GM23338 (cell line): ENCODE data around the gene ANKRD23. TPM values are rescaled to one million over a fixed set of nuclear protein-coding genes. Genes with fewer than 3 reads are reported as not detected.

Source experiments
- ATAC-seq: fragments of 200-7000 bp; cut with Tn5 transposase; 3 replicates; pipeline ENCODE4 v1.9.1; 2020
- DNase-seq: peaks from one replicate; pipeline ENCODE4 v3.0.0-alpha.2; 2015; ENCODE audit warnings: low spot score
- H2AFZ ChIP-seq: fragments of 200-600 bp; sonication (generic); 2 replicates; pipeline ENCODE4 v1.8.0; 2016; ENCODE audit warnings: antibody characterized with exemption, mild to moderate bottlenecking, moderate library complexity
- H3F3A ChIP-seq: fragments of 200-600 bp; sonication (generic); replicated peaks from 2 replicates; pipeline ENCODE4 v1.8.0; 2017; ENCODE audit warnings: antibody characterized with exemption, mixed run types, low read depth
- H3K27ac ChIP-seq: fragments of 200-600 bp; sonication (generic); 2 replicates; pipeline ENCODE4 v1.6.1; 2016; ENCODE audit warnings: low read depth
- H3K27me3 ChIP-seq: fragments of 200-600 bp; sonication (generic); 2 replicates; pipeline ENCODE4 v1.8.0; 2016; ENCODE audit warnings: mild to moderate bottlenecking, mixed run types, moderate library complexity; ENCODE audit not compliant: insufficient read depth
- H3K36me3 ChIP-seq: fragments of 200-600 bp; sonication (generic); 2 replicates; pipeline ENCODE4 v1.8.0; 2016; ENCODE audit warnings: mild to moderate bottlenecking; ENCODE audit not compliant: insufficient read depth
- H3K4me1 ChIP-seq: fragments of 200-600 bp; sonication (generic); 2 replicates; pipeline ENCODE4 v1.8.0; 2016; ENCODE audit warnings: mild to moderate bottlenecking, moderate library complexity; ENCODE audit not compliant: insufficient read depth
- H3K4me2 ChIP-seq: fragments of 200-600 bp; sonication (generic); 2 replicates; pipeline ENCODE4 v1.7.1; 2017; ENCODE audit warnings: mixed run types
- H3K4me3 ChIP-seq: fragments of 200-600 bp; sonication (generic); 2 replicates; pipeline ENCODE4 v1.6.1; 2016; ENCODE audit warnings: mixed run types
- H3K79me2 ChIP-seq: fragments of 200-600 bp; sonication (generic); replicated peaks from 2 replicates; pipeline ENCODE4 v1.8.0; 2017; ENCODE audit warnings: mild to moderate bottlenecking; ENCODE audit not compliant: insufficient read depth
- H3K9me2 ChIP-seq: fragments of 200-600 bp; sonication (generic); 2 replicates; pipeline ENCODE4 v1.8.0; 2017; ENCODE audit not compliant: insufficient read depth
- H4K20me1 ChIP-seq: fragments of 200-600 bp; sonication (generic); replicated peaks from 2 replicates; pipeline ENCODE4 v1.8.0; 2017; ENCODE audit warnings: mild to moderate bottlenecking; ENCODE audit not compliant: insufficient read depth
- H3K27ac Mint-ChIP-seq: 2 replicates; pipeline ENCODE4 v1.8.0; 2020; ENCODE audit warnings: inconsistent platforms, mild to moderate bottlenecking, moderate library complexity, mixed read lengths
- H3K27me3 Mint-ChIP-seq: 3 replicates; pipeline ENCODE4 v1.8.0; 2022; ENCODE audit warnings: low read depth, mild to moderate bottlenecking, moderate library complexity, mixed read lengths, inconsistent platforms; ENCODE audit not compliant: insufficient read depth, poor library complexity
- H3K36me3 Mint-ChIP-seq: 3 replicates; pipeline ENCODE4 v1.8.0; 2021; ENCODE audit warnings: low read depth, mild to moderate bottlenecking, inconsistent platforms, moderate library complexity, mixed read lengths
- H3K4me1 Mint-ChIP-seq: 3 replicates; pipeline ENCODE4 v1.8.0; 2020; ENCODE audit warnings: mild to moderate bottlenecking, inconsistent platforms, mixed read lengths
- H3K4me3 Mint-ChIP-seq: 3 replicates; pipeline ENCODE4 v1.8.0; 2021; ENCODE audit warnings: moderate library complexity, mild to moderate bottlenecking, inconsistent platforms, mixed read lengths
- H3K9me3 Mint-ChIP-seq: 3 replicates; pipeline ENCODE4 v1.8.0; 2020; ENCODE audit warnings: moderate library complexity, mild to moderate bottlenecking, inconsistent platforms, mixed read lengths
- CREB1 ChIP-seq: fragments of 250-450 bp; sonication (Bioruptor Pico); IDR thresholded peaks from 2 replicates; pipeline ENCODE4 v1.5.0; 2020; ENCODE audit warnings: low read depth, mild to moderate bottlenecking, moderate library complexity
- EZH2phosphoT487 ChIP-seq: fragments of 200-600 bp; sonication (generic); IDR thresholded peaks from one replicate; pipeline ENCODE4 v1.8.1; 2018; ENCODE audit warnings: antibody characterized with exemption; ENCODE audit not compliant: unreplicated experiment
- JUNB ChIP-seq: IDR thresholded peaks from one replicate; pipeline ENCODE4 v1.6.1; 2016; ENCODE audit warnings: antibody characterized with exemption; ENCODE audit not compliant: unreplicated experiment
- NANOG ChIP-seq: IDR thresholded peaks from 2 replicates; pipeline ENCODE4 v1.6.1; 2016; ENCODE audit warnings: antibody characterized with exemption, borderline replicate concordance
- POLR2AphosphoS5 ChIP-seq: IDR thresholded peaks from 2 replicates; pipeline ENCODE4 v1.6.1; 2016; ENCODE audit warnings: antibody characterized with exemption, low read depth
- STAT1 ChIP-seq: IDR thresholded peaks from one replicate; pipeline ENCODE4 v1.6.1; 2016; ENCODE audit warnings: antibody characterized with exemption; ENCODE audit not compliant: unreplicated experiment
- ZNF114 ChIP-seq: fragments of 250-450 bp; sonication (Bioruptor Pico); IDR thresholded peaks from 2 replicates; pipeline ENCODE4 v1.5.0; 2020; ENCODE audit warnings: mild to moderate bottlenecking, moderate library complexity
- ZNF331 ChIP-seq: fragments of 250-450 bp; sonication (Bioruptor Pico); IDR thresholded peaks from 2 replicates; pipeline ENCODE4 v1.5.0; 2020; ENCODE audit warnings: low read depth, mild to moderate bottlenecking, moderate library complexity
- ZNF462 ChIP-seq: fragments of 250-450 bp; sonication (Bioruptor Pico); IDR thresholded peaks from 2 replicates; pipeline ENCODE4 v1.5.0; 2020; ENCODE audit warnings: mild to moderate bottlenecking, moderate library complexity
- polyA plus RNA-seq: library from polyadenylated mRNA; unstranded; fragments of >200 nt; fragmentation: Nextera tagmentation; extraction: Ambion mirVana; gene quantifications from 2 replicates; pipeline ENCODE4 v1.2.1, GENCODE V29; 2016
- total RNA-seq: library from RNA; depleted of rRNA; stranded (reverse); fragments of >200 nt; shearing (Covaris generic); gene quantifications from 2 replicates; pipeline ENCODE4 v1.2.3, GENCODE V29; 2014
- TF ChIP-seq, protein P1 (sequence below): IDR thresholded peaks from 2 replicates; pipeline ENCODE4 v1.6.1; 2016; ENCODE audit warnings: antibody characterized with exemption

ANKRD23 gene
- total and polyA plus RNA-seq, 2 experiments from 2014 or later, result 4.0 to 5.0 TPM

DNA sequence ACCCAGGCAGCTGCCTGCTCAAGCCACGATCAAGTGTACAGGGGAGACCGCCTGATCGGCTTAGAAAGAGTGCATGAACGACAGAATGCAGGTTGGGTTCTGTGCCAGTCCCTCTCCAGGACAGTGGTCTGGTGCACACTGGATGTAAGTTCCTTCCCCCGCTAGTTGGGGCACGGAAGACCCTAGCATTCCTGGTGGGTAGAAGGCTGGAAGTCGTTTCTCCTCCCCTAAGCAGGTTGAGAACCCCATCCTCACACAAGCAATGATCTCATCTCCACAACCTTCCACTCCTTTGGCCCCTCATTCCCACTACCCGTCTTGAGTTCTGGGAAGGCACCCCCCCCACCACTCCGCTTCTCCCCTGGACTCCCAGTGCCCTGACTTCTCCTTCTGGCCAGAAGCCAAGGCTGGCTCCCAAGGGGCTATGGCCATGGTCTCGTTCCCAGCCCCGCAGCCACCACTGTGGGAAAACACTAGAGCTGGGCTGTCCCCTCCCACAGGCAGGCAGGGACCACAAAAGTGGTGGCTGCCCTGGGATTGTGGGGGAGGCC lies 15.4 kb upstream of the ANKRD23 start:
- Histone ChIP-seq H4K20me1 (peaks cover 6% of the 10 kb centered on the region), H2AFZ (peak overlapping the region; percentile 68; the same call in 1 of the 2 replicates), H3K9me2 (no peaks in the 10 kb centered on the region), H3K4me2 (peak overlapping the region; percentile 88), H3K4me3 (peak overlapping the region; percentile 72), H3K79me2 (peaks cover 32% of the 10 kb centered on the region), H3F3A (peaks cover 17% of the 10 kb centered on the region), H3K4me1 (peaks cover 19% of the 10 kb centered on the region), H3K36me3 (peaks cover 18% of the 10 kb centered on the region; the same call in 1 of the 2 replicates), H3K27me3 (no peaks in the 10 kb centered on the region), H3K27ac (0 out of 2 replicates have a peak overlapping the region, but pooled peaks have one; percentile 59)
- H3K36me3 Mint-ChIP-seq, result peaks cover 40% of the 10 kb centered on the region
- peak; percentile 3 for ATAC-seq
- H3K9me3 Mint-ChIP-seq, result no peaks in the 10 kb centered on the region; the same call in 2 of the 3 replicates
- H3K27ac Mint-ChIP-seq, result peak overlapping the region; percentile 80
- TF ChIP-seq, protein P1, sequence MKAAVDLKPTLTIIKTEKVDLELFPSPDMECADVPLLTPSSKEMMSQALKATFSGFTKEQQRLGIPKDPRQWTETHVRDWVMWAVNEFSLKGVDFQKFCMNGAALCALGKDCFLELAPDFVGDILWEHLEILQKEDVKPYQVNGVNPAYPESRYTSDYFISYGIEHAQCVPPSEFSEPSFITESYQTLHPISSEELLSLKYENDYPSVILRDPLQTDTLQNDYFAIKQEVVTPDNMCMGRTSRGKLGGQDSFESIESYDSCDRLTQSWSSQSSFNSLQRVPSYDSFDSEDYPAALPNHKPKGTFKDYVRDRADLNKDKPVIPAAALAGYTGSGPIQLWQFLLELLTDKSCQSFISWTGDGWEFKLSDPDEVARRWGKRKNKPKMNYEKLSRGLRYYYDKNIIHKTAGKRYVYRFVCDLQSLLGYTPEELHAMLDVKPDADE, result no peak
- no peak for TF ChIP-seq ZNF331 (CRISPR knock-in tag)
- TF ChIP-seq EZH2phosphoT487, result no peak
- TF ChIP-seq JUNB, result no peak
- peak overlapping the region; percentile 75 for H3K4me3 Mint-ChIP-seq
- H3K27me3 Mint-ChIP-seq, result peaks cover 21% of the 10 kb centered on the region
- peaks cover 21% of the 10 kb centered on the region for H3K4me1 Mint-ChIP-seq
- DNase-seq, result no peak

DNA sequence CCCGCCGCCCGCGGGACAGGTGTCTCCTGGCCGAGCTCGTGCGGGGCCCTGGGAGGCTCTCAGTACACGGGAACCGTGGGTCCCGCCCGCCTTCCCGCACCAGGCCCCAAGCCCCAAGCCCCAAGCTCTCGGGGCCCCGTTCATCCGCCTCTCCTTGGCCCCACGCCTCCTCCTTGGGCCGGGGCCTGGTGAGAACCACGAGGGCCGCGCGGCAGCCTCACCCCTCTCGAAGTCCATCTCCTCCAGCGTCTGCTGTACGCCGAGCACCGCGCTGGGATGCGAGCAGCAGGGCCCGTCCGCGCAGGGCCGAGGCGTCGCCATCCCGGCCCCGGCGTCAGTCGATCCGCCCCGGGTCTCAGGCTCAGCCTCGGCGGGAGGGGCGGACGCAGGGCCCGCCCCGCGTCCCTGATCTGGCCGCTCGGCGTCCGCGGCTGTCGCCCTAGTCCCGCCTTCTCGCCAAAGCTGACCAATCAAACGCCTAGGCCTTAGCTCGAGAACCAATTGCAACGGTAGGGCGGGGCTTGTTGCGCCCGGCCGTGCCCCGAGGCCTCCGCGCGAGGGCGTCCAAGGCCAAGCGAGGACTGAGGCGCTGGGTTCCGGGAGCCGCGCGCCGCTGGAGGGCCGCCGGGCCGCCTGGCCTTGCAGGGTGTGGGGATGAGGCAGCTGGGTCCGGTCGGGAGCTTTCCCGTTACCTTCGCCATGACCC lies 14.0 kb upstream of the ANKRD23 start, which contains the start of gene ANKRD39:
Gene ANKRD39 (minus strand): TSS at position 350 of the 706 bp plus-strand sequence. CDS start 29 bp downstream, at position 321.
- Mint-ChIP-seq H3K36me3 (peaks cover 37% of the 10 kb centered on the region), H3K4me3 (peak within 1 kb of the TSS; percentile 83), H3K4me1 (peaks cover 21% of the 10 kb centered on the region), H3K27ac (peak within 1 kb of the TSS; percentile 80), H3K9me3 (no peaks in the 10 kb centered on the region), H3K27me3 (peaks cover 17% of the 10 kb centered on the region)
- Histone ChIP-seq H3F3A (peaks cover 17% of the 10 kb centered on the region), H3K4me2 (peak within 1 kb of the TSS; percentile 96), H3K36me3 (peaks cover 12% of the 10 kb centered on the region), H4K20me1 (peaks cover 6% of the 10 kb centered on the region), H3K79me2 (peaks cover 41% of the 10 kb centered on the region), H3K27me3 (no peaks in the 10 kb centered on the region), H3K9me2 (no peaks in the 10 kb centered on the region), H3K4me1 (peaks cover 19% of the 10 kb centered on the region), H2AFZ (peak within 1 kb of the TSS; percentile 95), H3K27ac (peak within 1 kb of the TSS; percentile 45; the same call in 1 of the 2 replicates), H3K4me3 (peak within 1 kb of the TSS; percentile 85)
- ATAC-seq, result peak; percentile 83
- peak; percentile 98 for DNase-seq
- TF ChIP-seq POLR2AphosphoS5 (peak; percentile 76), NANOG (no peak), ZNF462 (CRISPR knock-in tag) (no peak), ZNF114 (CRISPR knock-in tag) (no peak), CREB1 (CRISPR knock-in tag) (peak; percentile 75), STAT1 (no peak), EZH2phosphoT487 (no peak), ZNF331 (CRISPR knock-in tag) (no peak)
